GM18520 (cell line): Measurements from ENCODE around the gene STK38.

Source experiments
- ATAC-seq: cut with Tn5 transposase; IDR thresholded peaks from one replicate; pipeline ENCODE4 v1.9.1; 2021; ENCODE audit not compliant: unreplicated experiment

Gene STK38

DNA sequence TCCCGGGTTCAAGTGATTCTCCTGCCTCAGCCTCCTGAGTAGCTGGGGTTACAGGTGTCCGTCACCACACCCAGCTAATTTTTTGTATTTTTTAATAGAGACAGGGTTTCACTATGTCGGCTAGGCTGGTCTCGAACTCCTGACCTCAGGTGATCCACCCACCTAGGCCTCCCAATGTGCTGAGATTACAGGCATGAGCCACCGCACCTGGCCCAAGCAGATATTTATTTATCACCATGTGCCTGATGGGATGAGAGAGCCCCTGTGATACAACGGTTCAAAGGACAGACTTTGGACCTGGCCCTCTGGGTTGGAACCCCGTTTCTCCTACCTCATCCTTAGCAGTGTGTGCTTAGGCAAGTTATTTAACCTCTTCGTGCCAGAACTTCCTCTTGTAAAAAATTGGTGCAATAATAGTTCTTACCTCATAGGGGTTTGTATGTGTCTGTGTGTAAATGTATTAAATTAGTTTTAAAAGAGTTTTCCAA lies 19.2 kb upstream of the STK38 start:
- no peak for ATAC-seq

- no peak for ATAC-seq
These were observed 16.6 kb upstream of the STK38 start for GRCh38 chr6:36563928-36564284.

DNA sequence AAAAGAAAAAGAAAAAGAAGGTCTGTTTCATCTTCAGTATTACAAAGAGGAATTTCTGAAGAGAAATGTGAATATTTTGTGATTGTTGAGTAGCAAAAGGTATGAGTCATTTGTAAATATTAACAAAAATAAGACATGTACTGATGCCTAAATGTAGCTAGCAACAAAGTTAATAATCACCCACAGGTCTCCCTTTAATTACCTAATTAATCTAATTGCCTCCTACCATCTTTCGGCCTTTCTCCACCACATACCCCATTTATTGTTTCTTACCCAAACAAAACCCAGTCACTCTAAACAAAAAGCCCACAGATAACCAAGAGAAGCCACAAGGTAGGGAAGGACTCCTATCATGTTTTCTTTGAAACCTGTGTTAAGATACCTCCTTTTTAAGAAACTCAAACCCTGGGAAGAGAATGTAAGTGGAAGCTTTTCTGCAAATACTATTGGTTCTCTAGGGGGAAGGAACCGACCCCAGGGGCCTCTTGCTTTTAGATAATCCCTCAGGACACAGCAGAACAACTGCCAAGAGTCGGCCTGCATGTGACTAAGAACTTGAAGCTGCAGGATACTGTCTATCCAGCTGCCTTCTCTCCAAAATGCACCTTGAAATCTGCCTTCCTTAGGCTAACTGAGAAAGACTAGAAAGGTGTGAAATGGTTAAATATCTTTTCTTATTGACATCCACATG lies 16.1 kb upstream of the STK38 start:
- no peak for ATAC-seq

DNA sequence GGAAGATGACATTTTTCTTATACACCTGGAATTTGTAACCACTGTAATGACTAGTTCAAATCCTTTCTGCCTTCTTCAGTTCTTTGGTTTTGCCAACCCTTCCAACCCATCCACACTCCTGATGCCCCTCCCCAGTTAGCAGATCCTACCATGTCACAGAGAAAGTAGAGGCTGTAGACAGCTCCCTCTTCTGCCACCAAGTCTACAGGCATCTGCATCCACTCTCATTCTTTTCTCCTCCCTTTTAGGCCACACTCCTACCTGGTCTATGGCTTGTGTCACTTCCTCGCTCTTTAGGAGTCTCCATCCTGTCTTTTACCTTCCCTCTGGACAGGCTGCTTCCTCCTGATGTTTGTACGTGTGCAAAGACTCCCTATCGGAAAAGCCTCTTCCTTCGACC lies 13.5 kb upstream of the STK38 start:
- ATAC-seq: no peak

- ATAC-seq: no peak
These were observed 11.9 kb upstream of the STK38 start for GRCh38 chr6:36559011-36559793.

- ATAC-seq: no peak
These were observed 9.0 kb upstream of the STK38 start for GRCh38 chr6:36556281-36556680.

- no peak for ATAC-seq
These were observed 8.5 kb upstream of the STK38 start for GRCh38 chr6:36555750-36556252.

- ATAC-seq: no peak
These were observed 3.3 kb upstream of the STK38 start for GRCh38 chr6:36550473-36551000.

DNA sequence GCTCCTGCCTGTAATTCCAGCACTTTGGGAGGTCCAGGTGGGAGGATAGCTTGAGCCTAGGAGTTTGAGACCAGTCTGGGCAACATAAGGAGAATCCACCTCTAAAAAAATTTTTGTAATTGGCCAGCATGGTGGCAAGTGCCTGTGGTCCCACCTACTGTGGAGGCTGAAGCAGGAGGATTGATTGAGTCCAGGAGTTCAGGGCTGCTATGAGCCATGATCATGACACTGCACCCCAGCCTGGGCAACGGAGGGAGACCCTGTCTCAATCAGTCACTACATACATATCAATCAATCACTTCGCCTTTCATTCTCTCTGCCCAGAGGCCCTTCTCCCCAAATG lies 1.1 kb upstream of the STK38 start:
- no peak for ATAC-seq

GRCh38 chr6:36547646-36548400 lies 544 bp upstream of the STK38 start:
- ATAC-seq: no peak

DNA sequence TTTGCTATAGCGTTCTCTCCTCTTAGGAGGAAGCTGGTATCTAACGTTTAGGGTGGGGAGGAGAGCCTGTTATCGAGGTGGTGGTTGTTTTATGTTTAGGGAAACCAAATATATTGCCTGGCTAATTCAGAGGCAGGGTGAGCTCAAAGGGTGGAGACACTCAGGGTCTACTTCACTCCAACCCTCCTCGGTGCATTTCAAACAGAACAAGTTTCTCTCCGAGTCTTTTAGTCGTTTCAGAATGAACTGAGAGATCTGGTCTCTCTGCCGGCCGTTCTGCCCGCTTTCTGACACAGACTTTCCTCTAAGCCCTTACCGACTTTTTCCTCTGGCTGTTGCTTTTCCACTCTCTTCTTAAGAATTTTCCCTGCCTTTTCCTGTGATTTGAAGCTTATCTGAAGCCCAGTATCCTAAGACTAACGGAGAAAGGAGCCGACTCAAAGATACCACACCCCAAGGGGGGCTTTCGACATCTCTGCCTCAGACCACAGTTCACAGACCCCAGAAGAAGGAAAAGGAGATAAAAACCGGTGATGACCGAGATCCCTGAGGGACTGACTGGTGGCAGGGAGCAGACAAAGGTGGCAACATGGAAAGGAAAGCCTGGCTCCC lies 865 bp downstream of the STK38 start:
- no peak for ATAC-seq

GRCh38 chr6:36545767-36546307 lies 1.4 kb downstream of the STK38 start:
- no peak for ATAC-seq

DNA sequence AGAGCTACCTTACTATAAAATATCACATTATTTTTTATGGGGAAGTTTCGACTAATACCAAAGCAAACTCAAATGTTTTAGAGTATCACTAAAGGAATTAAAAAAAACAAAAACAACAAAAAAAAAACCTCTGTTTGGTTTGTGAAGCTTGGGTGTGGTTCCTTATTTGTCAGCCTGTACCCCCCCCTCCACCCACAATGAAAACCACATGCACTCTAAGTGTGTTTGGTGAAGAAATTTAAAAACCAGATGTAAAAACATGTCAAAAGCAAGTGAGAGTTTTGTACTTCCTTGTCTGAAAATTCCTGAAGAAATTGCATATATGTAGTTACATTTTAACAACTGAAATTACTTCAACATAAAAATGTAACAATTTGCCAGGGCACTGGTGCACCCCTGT lies 3.1 kb downstream of the STK38 start:
- no peak for ATAC-seq

DNA sequence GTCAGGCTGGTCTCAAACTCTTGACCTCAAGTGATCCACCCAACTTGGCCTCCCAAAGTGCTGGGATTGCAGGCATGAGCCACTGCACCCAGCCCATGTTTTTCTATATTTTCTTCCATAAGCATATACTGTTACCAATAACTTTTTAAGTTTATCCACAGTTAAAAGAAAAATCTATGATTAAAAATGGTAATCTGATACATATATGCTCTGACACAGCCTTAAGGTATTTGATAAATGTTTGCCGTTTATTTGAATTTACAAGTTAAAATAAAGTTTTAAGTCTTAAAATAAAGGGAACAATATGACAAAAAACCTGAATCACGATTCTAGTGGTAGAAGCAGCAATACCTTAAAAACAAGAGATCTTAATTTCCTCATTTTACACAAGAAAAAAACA lies 5.2 kb downstream of the STK38 start:
- no peak for ATAC-seq

- ATAC-seq: no peak
These were observed 7.3 kb downstream of the STK38 start for GRCh38 chr6:36539814-36540568.

GRCh38 chr6:36536873-36537547 lies 10.3 kb downstream of the STK38 start:
- no peak for ATAC-seq

- ATAC-seq: no peak
These were observed 14.0 kb downstream of the STK38 start for GRCh38 chr6:36533321-36533720.

GRCh38 chr6:36526066-36526465 lies 21.2 kb downstream of the STK38 start:
- ATAC-seq: no peak

DNA sequence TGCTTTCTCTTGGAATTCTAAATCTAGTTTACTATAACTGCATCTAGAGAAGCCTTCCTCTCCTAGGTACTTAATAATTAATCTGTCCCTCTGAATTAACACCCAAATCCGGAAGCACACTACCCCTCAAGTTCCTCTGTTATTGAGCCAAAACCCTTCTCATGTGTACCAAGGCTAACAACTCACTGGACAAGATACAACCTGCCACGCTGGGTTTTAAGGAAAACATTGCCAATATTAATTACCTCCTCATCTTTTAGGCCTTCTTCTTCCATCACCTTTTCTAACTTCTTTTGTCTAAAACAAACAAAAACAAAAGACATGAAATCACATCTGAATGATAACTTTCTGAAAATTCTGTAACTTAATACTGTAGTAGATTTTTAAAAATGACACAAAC lies 21.9 kb downstream of the STK38 start:
- no peak for ATAC-seq

- ATAC-seq: no peak
These were observed 22.4 kb downstream of the STK38 start for GRCh38 chr6:36524871-36525270.
